HG03354 (cell line): ENCODE data around the gene ZNF317.

Experiments
- ATAC-seq: cut with Tn5 transposase; IDR thresholded peaks from one replicate; pipeline ENCODE4 v1.9.1; 2021; ENCODE audit warnings: mild to moderate bottlenecking; ENCODE audit not compliant: unreplicated experiment, poor library complexity, severe bottlenecking

The ZNF317 gene

GRCh38 chr19:9140159-9140874 lies at the start of gene ZNF317:
Gene ZNF317 (plus strand): TSS chr19:9140397. CDS start chr19:9156017, 15,620 bp downstream.
- ATAC-seq = peak; percentile 96

GRCh38 chr19:9107375-9107774 lies 32.8 kb upstream of the ZNF317 start, which contains the start of gene OR7G2:
Gene OR7G2 (minus strand): TSS chr19:9107475. CDS start chr19:9103243, 4,232 bp downstream.
- ATAC-seq = no peak

- ATAC-seq = no peak
Observed at GRCh38 chr19:9109959-9110358, 30.2 kb upstream of the ZNF317 start.

- no peak for ATAC-seq
Observed at GRCh38 chr19:9115307-9115813, 24.8 kb upstream of the ZNF317 start, which contains the start of gene OR7G1. Gene OR7G1 (minus strand): TSS chr19:9115763. CDS start chr19:9115763, 0 bp downstream.

- no peak for ATAC-seq
Observed at GRCh38 chr19:9116547-9116946, 23.6 kb upstream of the ZNF317 start.

- no peak for ATAC-seq
Observed at GRCh38 chr19:9126900-9127405, 13.2 kb upstream of the ZNF317 start, which contains the start of gene OR7G3. Gene OR7G3 (minus strand): TSS chr19:9126950. CDS start chr19:9126950, 0 bp downstream.

GRCh38 chr19:9128171-9128570 lies 12.0 kb upstream of the ZNF317 start:
- ATAC-seq = no peak

GRCh38 chr19:9130965-9131364 lies 9.2 kb upstream of the ZNF317 start:
- ATAC-seq = no peak

- no peak for ATAC-seq
Observed at GRCh38 chr19:9132422-9132821, 7.8 kb upstream of the ZNF317 start.

- no peak for ATAC-seq
Observed at GRCh38 chr19:9139609-9140158, 513 bp upstream of the ZNF317 start.

GRCh38 chr19:9144920-9145319 lies 4.7 kb downstream of the ZNF317 start:
- no peak for ATAC-seq

- ATAC-seq = no peak
Observed at GRCh38 chr19:9146882-9147281, 6.7 kb downstream of the ZNF317 start.

- no peak for ATAC-seq
Observed at GRCh38 chr19:9148697-9149096, 8.5 kb downstream of the ZNF317 start.

GRCh38 chr19:9149997-9150396 lies 9.8 kb downstream of the ZNF317 start:
- ATAC-seq = no peak

GRCh38 chr19:9150650-9151049 lies 10.5 kb downstream of the ZNF317 start:
- ATAC-seq = no peak

- no peak for ATAC-seq
Observed at GRCh38 chr19:9151367-9151766, 11.2 kb downstream of the ZNF317 start.

- no peak for ATAC-seq
Observed at GRCh38 chr19:9155591-9155990, 15.4 kb downstream of the ZNF317 start.

- ATAC-seq = no peak
Observed at GRCh38 chr19:9156304-9156703, 16.1 kb downstream of the ZNF317 start.

GRCh38 chr19:9159891-9160290 lies 19.7 kb downstream of the ZNF317 start:
- ATAC-seq = no peak

GRCh38 chr19:9161427-9161826 lies 21.2 kb downstream of the ZNF317 start:
- ATAC-seq = no peak

GRCh38 chr19:9165261-9165660 lies 25.1 kb downstream of the ZNF317 start:
- no peak for ATAC-seq
